Measurements from ENCODE around the gene NDUFV2.
"Not testable (repeated sequence)": the region's sequence is repeated elsewhere in the genome, so short reads cannot be mapped to it uniquely, and the experiment has no call there.

The NDUFV2 gene

GRCh38 chr18:9102508-9103375, at the start of gene NDUFV2:
Gene NDUFV2, plus strand, starts transcription at chr18:9102699. Its CDS starts 45 bp downstream, at chr18:9102744.
- peak; percentile 98 for DNase-seq

DNA sequence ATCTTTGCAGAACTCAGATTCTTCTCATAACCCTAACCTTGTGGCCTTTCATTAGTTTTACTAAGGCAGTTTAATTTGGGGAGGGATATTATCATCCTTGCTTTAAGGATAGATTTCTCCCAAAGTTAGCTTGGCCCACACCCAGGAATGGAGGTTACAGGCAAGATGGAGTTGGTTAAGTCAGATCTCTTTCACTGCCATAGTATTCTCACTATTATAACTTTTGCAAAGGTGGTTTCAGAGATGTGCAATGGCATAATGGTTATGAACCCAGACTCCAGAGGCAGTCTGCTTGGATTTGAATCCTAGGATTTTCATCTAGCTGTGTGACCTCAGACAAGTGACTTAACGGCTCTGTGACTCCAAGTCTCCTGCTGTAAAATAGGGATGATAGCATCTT, 48.7 kb upstream of the NDUFV2 start:
- no peak for DNase-seq

DNA sequence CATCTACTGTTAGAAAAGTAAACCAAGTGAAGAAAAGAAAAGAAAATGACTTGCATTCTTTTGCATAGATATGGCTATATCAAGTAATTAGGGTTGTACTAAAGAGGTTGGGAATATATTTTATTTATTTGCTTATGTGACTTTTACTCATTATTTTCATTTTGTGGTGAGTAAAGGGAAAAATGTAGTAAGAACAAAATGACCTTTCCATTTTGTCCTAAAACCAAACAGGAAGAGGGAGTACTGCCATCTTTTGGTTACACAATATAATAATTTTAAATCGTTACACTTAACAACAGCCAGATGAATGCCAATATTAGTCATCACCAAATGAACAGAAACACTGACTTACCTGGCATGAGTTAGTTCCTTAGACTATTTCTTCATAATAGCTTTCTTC, 47.3 kb upstream of the NDUFV2 start:
- no peak for DNase-seq

- DNase-seq, result no peak
Measured at GRCh38 chr18:9055626-9056025, 46.9 kb upstream of the NDUFV2 start.

GRCh38 chr18:9057646-9058045, 44.9 kb upstream of the NDUFV2 start:
- no peak for DNase-seq

DNA sequence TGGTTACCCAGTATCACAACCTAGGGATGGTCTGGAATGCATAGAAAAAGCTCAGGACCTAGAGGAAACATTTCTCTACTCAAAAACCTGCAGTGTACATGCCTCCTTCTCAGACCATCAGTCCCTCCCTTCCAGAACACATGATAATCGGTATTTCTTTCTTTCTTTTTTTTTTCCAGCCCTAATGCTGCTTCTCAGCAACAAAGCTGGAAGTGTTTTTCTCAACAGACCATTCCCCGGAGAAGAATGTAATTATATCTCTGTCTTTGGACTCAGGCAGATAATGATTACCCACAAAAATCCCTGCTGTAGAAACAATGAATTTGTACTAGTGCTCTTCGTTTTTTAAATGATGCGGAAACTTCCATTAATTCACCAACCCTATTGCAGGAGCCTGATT, 44.1 kb upstream of the NDUFV2 start:
- no peak for DNase-seq

DNA sequence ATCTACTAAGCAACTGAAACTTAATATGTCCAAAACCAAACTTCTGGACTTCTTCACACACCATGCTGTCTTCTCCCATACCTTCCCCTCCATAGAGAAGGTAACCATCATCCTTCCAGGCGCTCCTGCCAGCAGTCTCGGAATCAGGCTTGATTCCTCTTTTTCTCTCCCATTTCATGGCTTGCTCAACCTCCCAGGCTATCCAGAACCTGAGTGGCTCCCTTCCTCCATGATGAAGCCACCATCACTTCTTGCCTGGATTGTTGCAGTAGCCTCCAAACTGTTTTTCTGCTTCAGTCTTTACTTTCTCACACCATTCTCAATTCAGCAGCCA, 40.1 kb upstream of the NDUFV2 start:
- no peak for DNase-seq

GRCh38 chr18:9065864-9066263, 36.6 kb upstream of the NDUFV2 start:
- DNase-seq, result no peak

- DNase-seq, result no peak
Measured at GRCh38 chr18:9066358-9066757, 36.1 kb upstream of the NDUFV2 start.

- DNase-seq, result no peak
Measured at GRCh38 chr18:9066817-9067306, 35.6 kb upstream of the NDUFV2 start.

- no peak for DNase-seq
Measured at GRCh38 chr18:9067823-9068222, 34.7 kb upstream of the NDUFV2 start.

GRCh38 chr18:9068346-9068745, 34.2 kb upstream of the NDUFV2 start:
- DNase-seq, result no peak

DNA sequence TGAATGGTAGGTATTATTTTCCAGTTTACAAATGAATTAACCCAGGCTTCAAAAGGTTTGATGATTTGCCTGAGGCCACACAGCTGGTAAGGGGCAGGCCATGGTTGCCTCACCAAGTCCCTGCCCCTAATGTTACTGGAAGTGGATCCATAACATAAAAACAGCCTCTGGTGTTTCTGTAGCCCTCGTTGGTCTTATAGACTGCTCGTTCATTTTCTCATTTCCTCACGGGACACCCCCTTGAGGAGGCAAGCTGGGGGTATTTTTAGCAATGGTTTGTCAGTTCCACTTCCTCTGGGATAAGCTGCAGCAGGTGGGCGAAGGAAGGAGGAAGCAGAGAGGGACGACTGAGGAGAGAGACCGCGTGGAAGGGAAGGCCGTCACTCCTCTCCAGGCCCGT, 32.9 kb upstream of the NDUFV2 start:
- DNase-seq, result no peak

DNA sequence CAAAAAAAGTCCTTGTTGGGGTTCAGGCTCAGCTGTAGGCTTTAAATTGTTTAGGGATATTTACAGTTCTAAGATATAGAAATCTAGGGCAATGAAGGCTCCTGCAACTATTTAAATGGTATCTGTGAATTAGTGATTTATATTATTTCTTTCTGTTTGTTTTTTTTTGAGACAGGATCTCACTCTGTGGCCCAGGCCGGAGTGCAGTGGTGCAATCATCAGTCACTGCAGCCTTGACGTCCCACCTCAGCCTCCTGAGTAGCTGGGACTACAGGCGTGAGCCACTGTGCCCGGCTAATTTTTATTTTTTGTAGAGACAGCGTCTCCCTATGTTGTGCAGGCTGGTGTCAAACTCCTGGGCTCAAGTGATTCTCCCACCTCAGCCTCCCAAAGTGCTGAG, 32.3 kb upstream of the NDUFV2 start:
- no peak for DNase-seq

- no peak for DNase-seq
Measured at GRCh38 chr18:9079818-9080528, 22.5 kb upstream of the NDUFV2 start.

GRCh38 chr18:9081940-9082339, 20.6 kb upstream of the NDUFV2 start:
- DNase-seq, result no peak

DNA sequence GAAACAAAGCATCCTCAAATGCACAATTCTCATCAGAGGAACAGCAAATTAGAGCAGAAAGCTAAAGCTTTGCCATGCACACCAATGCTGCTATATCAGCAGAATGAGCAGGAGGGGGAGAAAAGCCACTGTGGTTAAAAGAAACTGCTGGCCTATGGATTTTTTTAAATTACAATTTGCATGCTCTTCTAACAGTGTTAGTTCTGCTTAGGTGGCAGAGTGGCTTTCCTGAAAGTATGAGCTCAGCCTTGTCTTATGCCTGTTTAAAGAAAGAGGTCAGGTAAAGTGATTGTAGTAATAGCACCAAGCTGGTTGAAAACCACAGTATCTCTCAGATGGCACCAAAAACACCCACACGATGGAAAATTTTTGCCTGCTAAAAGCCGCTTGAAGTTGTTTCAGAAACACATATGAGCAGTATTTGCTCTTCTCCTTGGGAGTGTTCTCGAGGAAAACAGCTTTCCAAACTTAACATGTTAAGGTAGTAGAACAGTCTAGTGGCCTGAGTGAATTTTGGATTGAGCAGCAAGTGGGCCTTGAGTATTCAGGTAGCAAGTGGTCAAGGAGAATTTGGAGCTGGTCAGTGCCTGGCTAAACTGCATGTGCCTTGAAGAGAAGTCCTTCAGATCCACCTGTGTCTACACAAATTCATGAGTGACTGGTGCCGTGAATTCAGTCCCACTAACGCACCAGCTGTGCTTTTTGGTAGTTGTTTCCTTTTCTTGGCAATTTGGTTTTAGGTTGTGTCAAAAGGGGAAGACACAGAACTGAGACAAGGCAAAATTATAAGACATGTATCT, 19.6 kb upstream of the NDUFV2 start:
- peak; percentile 62 for DNase-seq

DNA sequence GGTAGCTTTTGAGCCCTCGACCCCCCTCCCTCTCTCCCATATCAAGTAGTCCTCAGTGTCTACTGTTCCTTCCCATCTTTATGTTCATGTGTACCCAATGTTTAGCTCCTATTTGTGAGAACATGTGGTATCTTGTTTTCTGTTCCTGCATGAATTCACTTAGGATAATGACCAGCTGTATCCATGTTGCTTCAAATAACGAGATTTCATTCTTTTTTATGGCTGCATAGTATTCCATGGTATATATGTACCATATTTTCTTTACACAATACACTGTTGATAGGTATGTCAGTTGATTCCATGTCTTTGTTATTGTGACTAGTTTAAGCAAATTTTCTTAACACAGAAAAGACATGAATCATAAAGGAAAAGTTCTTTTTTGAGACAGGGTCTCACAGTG, 16.5 kb upstream of the NDUFV2 start:
- DNase-seq, result no peak

- DNase-seq, result no peak
Measured at GRCh38 chr18:9086624-9087023, 15.9 kb upstream of the NDUFV2 start.

- DNase-seq, result no peak
Measured at GRCh38 chr18:9087144-9087543, 15.4 kb upstream of the NDUFV2 start.

DNA sequence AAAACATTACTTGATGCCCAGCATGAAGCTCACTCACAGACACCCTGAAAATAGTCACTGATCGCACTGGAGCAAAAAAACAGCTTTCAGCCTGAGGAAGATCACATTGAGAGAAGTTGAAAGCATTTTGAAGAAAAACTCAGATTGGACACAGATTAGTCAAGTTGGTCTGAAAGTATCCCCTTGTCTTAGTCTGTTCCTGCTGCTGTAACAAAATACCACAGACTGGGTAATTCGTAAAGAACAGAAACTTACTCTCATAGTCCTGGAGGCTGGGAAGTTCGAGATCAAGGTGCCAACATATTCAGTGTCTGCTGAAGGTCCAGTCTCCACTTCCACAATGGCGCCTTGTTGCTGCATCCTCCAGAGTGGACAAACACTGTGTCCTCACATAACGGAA, 14.2 kb upstream of the NDUFV2 start:
- DNase-seq, result no peak

DNA sequence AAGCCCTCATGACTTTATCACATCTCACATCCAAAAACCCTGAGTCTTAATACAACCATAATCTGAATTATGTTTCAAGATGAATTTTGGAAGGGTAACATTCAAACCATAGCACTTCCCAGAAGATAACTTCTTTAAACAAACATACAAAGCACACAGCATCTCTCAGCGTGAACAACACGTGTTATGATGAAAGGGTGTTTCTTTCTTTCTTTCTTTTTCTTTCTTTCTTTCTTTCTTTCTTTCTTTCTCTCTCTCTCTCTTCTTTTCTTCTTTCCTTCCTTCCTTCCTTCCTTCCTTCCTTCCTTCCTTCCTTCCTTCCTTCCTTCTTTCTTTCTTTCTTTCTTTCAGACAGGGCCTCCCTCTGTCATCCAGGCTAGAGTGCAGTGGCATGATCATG, 13.8 kb upstream of the NDUFV2 start:
- not testable (repeated sequence) for DNase-seq

- DNase-seq, result no peak
Measured at GRCh38 chr18:9090578-9090977, 11.9 kb upstream of the NDUFV2 start.
